Activated naive CD8-positive, alpha-beta T cell treated with anti-CD3 and anti-CD28 coated beads for 36 hours (primary cell): ENCODE data around the gene ZC3H12D. TPM values are rescaled to one million over a fixed set of nuclear protein-coding genes. Genes with fewer than 3 reads are reported as not detected.

ENCODE experiments used
- DNase-seq: peaks from one replicate; pipeline ENCODE4 v3.0.0; 2021
- H3K27ac Mint-ChIP-seq: one replicate; pipeline ENCODE4 v1.8.0; 2022; ENCODE audit warnings: mild to moderate bottlenecking, moderate library complexity, mixed read lengths
- H3K27me3 Mint-ChIP-seq: one replicate; pipeline ENCODE4 v1.8.0; 2022; ENCODE audit warnings: mild to moderate bottlenecking, mixed read lengths
- H3K36me3 Mint-ChIP-seq: one replicate; pipeline ENCODE4 v1.8.0; 2021; ENCODE audit warnings: mild to moderate bottlenecking, mixed read lengths
- H3K4me1 Mint-ChIP-seq: one replicate; pipeline ENCODE4 v1.8.0; 2021; ENCODE audit warnings: mixed read lengths
- H3K4me3 Mint-ChIP-seq: one replicate; pipeline ENCODE4 v1.8.0; 2022; ENCODE audit warnings: mild to moderate bottlenecking, moderate library complexity, mixed read lengths
- H3K9me3 Mint-ChIP-seq: one replicate; pipeline ENCODE4 v1.8.0; 2022; ENCODE audit warnings: mixed read lengths
- total RNA-seq, 2 experiments: library from RNA; stranded (reverse); gene quantifications; one replicate each; pipeline ENCODE4 v1.2.3, GENCODE V29; 2021

ZC3H12D gene
- total RNA-seq, 2 experiments from 2014 or later: 27.9 to 28.0 TPM

DNA sequence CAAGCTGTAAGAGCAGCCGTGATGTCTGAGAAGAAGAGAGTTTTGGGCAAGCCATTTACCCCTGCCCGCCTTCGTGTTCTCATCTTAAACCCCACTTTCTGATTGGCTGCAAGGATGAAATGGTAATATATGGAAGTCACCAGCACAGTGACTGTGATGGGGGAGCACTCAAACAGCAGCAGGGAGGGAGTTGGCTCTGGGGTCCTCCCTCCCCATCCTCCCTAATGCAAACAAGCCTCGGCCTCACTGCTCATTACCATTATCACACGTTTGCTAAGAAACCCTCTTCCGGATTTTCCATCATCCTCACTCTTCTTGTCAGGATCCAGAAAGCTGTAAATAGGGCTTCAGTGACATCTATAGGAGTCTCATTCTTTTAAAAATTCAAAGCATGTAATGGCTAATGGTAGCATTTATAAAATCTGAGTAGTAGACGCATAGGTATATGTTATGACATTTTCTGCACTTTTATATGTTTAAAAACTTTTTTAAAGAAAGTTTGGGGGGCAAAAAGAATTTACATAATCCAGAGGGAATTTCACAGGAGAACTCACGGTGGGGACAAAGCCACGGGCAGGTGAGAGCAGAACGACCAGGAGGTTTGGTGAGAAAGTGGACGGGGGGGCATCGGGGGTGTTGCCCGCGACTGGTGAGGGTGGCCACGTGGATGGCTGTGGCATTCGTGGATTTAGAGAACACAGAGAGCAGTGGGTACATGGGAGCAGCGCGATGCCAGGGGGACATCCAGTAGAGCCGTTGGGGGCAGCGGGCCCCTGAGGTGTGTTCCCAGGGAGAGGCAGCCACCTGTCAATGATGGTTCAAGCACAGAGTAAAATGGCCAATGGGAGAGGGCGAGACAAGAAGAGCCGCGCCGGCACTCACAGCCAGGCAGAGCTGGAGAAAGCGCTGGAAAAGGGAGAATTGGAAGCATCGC is 55.1 kb downstream of the ZC3H12D start:
- Mint-ChIP-seq H3K9me3 (no peaks in the 10 kb centered on the region), H3K27ac (no peak overlapping the region), H3K36me3 (no peaks in the 10 kb centered on the region), H3K27me3 (no peaks in the 10 kb centered on the region), H3K4me1 (peaks cover 2% of the 10 kb centered on the region), H3K4me3 (no peak overlapping the region)
- no peak for DNase-seq

DNA sequence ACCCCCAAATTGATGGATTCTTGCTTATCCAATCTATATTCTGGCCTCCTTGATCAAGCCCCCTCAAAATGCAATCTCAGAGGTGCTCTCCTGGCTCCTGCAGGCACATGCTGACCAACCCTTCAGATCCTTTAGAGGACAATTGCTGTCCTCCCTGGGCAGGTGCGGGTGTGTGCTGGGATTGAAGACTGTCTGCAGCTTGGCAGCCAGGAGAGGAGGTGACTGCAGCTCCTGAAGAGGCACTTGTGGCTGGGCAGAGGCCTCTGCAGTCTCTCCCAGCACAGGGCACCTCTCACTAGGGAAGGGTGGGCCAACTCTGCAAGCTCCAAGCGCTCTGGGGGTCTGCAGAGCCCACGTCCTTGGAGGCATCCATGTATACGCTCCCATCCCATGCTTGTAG is 56.2 kb downstream of the ZC3H12D start:
- Mint-ChIP-seq H3K4me1 (peaks cover 2% of the 10 kb centered on the region), H3K9me3 (no peaks in the 10 kb centered on the region), H3K27ac (no peak overlapping the region)

GRCh38 chr6:149425754-149426153 is 59.1 kb downstream of the ZC3H12D start:
- no peak for DNase-seq
- Mint-ChIP-seq H3K4me3 (no peak overlapping the region), H3K36me3 (no peaks in the 10 kb centered on the region), H3K9me3 (no peaks in the 10 kb centered on the region), H3K4me1 (no peaks in the 10 kb centered on the region), H3K27ac (no peak overlapping the region), H3K27me3 (no peaks in the 10 kb centered on the region)

More for the DNA sequence above, 56.2 kb downstream of the ZC3H12D start:
- Mint-ChIP-seq H3K36me3 (no peaks in the 10 kb centered on the region), H3K27me3 (no peaks in the 10 kb centered on the region), H3K4me3 (no peak overlapping the region)
- no peak for DNase-seq

DNA sequence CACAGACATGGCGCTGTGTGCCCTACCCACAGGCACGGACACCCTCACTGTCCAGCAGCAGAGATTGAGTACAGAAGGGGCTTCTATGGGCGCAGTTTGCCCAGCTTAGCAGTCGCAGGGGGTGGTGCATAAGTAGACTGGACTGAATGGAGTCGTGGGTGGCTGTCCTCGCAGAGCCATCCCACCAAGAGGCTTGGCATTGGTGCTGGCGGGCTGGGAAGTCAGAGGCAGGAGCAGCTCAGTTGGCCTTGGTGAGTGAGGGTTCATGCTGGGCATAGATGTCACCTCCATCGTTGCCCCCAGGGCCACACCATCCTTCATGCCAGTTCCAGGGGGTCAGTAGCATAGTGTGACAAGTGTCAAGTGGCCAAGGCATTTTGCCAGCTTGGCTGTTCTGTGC is 59.6 kb downstream of the ZC3H12D start:
- H3K4me3 Mint-ChIP-seq: no peak overlapping the region
- no peak overlapping the region for H3K27ac Mint-ChIP-seq
- no peaks in the 10 kb centered on the region for H3K36me3 Mint-ChIP-seq
- H3K4me1 Mint-ChIP-seq: peaks cover 2% of the 10 kb centered on the region
- no peaks in the 10 kb centered on the region for H3K9me3 Mint-ChIP-seq
- no peak for DNase-seq
- H3K27me3 Mint-ChIP-seq: no peaks in the 10 kb centered on the region

- no peaks in the 10 kb centered on the region for H3K36me3 Mint-ChIP-seq
- H3K4me1 Mint-ChIP-seq: peaks cover 3% of the 10 kb centered on the region
- no peak overlapping the region for H3K27ac Mint-ChIP-seq
- DNase-seq: no peak
- H3K4me3 Mint-ChIP-seq: no peak overlapping the region
- H3K27me3 Mint-ChIP-seq: no peaks in the 10 kb centered on the region
- no peaks in the 10 kb centered on the region for H3K9me3 Mint-ChIP-seq
Observed at GRCh38 chr6:149423964-149424440, 60.8 kb downstream of the ZC3H12D start.

- Mint-ChIP-seq H3K9me3 (no peaks in the 10 kb centered on the region), H3K27ac (no peak overlapping the region), H3K36me3 (no peaks in the 10 kb centered on the region), H3K4me1 (peaks cover 3% of the 10 kb centered on the region), H3K27me3 (no peaks in the 10 kb centered on the region), H3K4me3 (no peak overlapping the region)
- no peak for DNase-seq
Observed at GRCh38 chr6:149422581-149422980, 62.2 kb downstream of the ZC3H12D start.

DNA sequence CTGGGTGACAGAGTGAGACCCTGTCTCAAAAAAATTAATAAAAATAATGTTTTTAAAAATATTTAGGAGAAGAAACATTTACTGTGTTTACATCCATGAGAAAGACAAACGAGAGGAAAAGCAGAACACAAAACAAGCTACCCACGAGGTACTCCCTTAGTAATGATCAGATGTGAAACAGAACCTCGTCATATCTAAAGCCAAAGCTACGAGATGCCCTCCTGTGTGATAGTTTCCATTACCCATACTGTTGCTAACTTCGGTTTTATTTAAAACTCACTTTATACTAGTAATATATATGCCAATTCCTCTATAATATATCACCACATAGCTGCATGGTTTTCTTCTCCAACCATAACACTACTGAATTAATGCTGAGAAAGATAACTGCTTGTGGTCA is 63.7 kb downstream of the ZC3H12D start:
- no peaks in the 10 kb centered on the region for H3K9me3 Mint-ChIP-seq
- no peaks in the 10 kb centered on the region for H3K27me3 Mint-ChIP-seq
- H3K27ac Mint-ChIP-seq: no peak overlapping the region
- no peak for DNase-seq
- peaks cover under 1% of the 10 kb centered on the region for H3K36me3 Mint-ChIP-seq
- H3K4me3 Mint-ChIP-seq: no peak overlapping the region
- H3K4me1 Mint-ChIP-seq: peaks cover 3% of the 10 kb centered on the region

DNA sequence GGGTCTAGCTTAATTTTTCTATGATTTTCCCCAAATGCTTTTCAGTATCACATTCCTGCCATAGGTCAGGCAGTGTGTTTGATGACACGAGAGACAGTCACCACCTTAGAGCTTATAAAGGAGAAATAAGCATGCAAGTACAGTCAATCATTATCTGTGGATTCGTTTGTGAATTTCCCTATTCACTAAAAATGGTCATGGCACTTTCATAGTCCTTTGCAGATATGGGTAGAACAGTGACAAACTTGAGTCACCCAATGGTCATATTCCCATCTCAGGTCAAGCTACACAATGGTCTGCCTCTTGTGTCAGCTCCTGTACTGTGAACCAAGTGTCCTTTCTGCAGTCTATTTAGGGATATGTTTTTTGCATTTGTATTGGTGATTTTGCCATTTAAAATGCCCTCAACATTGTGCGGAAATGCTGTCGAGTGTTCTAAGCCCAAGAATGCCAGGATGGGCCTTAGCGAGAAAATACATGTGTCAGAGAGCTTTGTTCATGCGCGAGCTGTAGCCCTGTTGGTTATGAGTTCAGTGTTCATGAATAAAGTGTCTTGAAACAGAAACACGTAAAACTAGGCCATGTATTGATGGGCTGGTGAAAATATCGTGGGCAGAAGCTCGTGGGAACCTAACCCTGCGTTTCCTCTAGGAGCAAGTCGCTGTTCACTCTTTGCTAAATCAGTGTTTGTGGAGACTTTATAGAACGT is 65.0 kb downstream of the ZC3H12D start:
- Mint-ChIP-seq H3K36me3 (peaks cover 12% of the 10 kb centered on the region), H3K4me1 (peaks cover 10% of the 10 kb centered on the region), H3K9me3 (peaks cover 9% of the 10 kb centered on the region), H3K27ac (peak overlapping the region; percentile 4), H3K4me3 (no peak overlapping the region), H3K27me3 (no peaks in the 10 kb centered on the region)
- DNase-seq: no peak

GRCh38 chr6:149414821-149415220 is 70.0 kb downstream of the ZC3H12D start:
- Mint-ChIP-seq H3K27me3 (no peaks in the 10 kb centered on the region), H3K4me3 (no peak overlapping the region), H3K36me3 (peaks cover 44% of the 10 kb centered on the region), H3K4me1 (peaks cover 18% of the 10 kb centered on the region), H3K9me3 (peaks cover 13% of the 10 kb centered on the region), H3K27ac (no peak overlapping the region)
- no peak for DNase-seq

GRCh38 chr6:149414009-149414408 is 70.8 kb downstream of the ZC3H12D start:
- peaks cover 23% of the 10 kb centered on the region for H3K4me1 Mint-ChIP-seq
- no peaks in the 10 kb centered on the region for H3K27me3 Mint-ChIP-seq
- DNase-seq: no peak
- peaks cover 13% of the 10 kb centered on the region for H3K9me3 Mint-ChIP-seq
- no peak overlapping the region for H3K27ac Mint-ChIP-seq
- H3K36me3 Mint-ChIP-seq: peaks cover 48% of the 10 kb centered on the region
- H3K4me3 Mint-ChIP-seq: no peak overlapping the region

GRCh38 chr6:149410557-149410956 is 74.3 kb downstream of the ZC3H12D start:
- no peak for DNase-seq
- Mint-ChIP-seq H3K4me3 (no peak overlapping the region), H3K27ac (peak overlapping the region; percentile 52), H3K9me3 (peaks cover 8% of the 10 kb centered on the region), H3K36me3 (peaks cover 53% of the 10 kb centered on the region), H3K27me3 (no peaks in the 10 kb centered on the region), H3K4me1 (peaks cover 28% of the 10 kb centered on the region)

GRCh38 chr6:149409617-149410016 is 75.2 kb downstream of the ZC3H12D start:
- peak overlapping the region; percentile 38 for H3K27ac Mint-ChIP-seq
- peaks cover 55% of the 10 kb centered on the region for H3K36me3 Mint-ChIP-seq
- DNase-seq: no peak
- H3K27me3 Mint-ChIP-seq: no peaks in the 10 kb centered on the region
- peaks cover 33% of the 10 kb centered on the region for H3K4me1 Mint-ChIP-seq
- peaks cover 2% of the 10 kb centered on the region for H3K9me3 Mint-ChIP-seq
- no peak overlapping the region for H3K4me3 Mint-ChIP-seq

GRCh38 chr6:149405823-149406765 is 78.7 kb downstream of the ZC3H12D start:
- H3K9me3 Mint-ChIP-seq: no peaks in the 10 kb centered on the region
- no peaks in the 10 kb centered on the region for H3K27me3 Mint-ChIP-seq
- H3K4me3 Mint-ChIP-seq: no peak overlapping the region
- H3K27ac Mint-ChIP-seq: peak overlapping the region; percentile 70
- H3K4me1 Mint-ChIP-seq: peaks cover 36% of the 10 kb centered on the region
- H3K36me3 Mint-ChIP-seq: peaks cover 66% of the 10 kb centered on the region
- DNase-seq: no peak

DNA sequence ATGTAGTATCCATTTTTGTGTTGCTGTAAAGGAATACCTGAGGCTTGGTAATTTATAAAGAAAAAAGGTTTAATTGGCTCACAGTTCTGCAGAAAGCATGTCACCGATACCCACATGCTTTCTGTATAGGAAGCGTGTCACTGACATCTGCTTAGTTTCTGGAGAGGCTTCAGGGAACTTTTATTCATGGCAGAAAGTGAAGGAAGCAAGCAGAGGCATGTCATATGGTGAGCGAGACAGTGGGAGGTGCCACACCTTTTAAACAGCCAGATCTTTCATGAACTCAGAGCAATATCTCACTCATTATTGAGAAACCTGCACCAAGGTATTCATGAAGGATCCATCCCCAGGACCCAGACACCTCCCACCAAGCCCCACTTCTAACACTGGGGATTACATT is 81.3 kb downstream of the ZC3H12D start:
- peak overlapping the region; percentile 67 for H3K27ac Mint-ChIP-seq

More for the DNA sequence above, 81.3 kb downstream of the ZC3H12D start:
- DNase-seq: no peak
- no peaks in the 10 kb centered on the region for H3K9me3 Mint-ChIP-seq
- H3K4me3 Mint-ChIP-seq: no peak overlapping the region
- H3K27me3 Mint-ChIP-seq: no peaks in the 10 kb centered on the region
- peaks cover 64% of the 10 kb centered on the region for H3K36me3 Mint-ChIP-seq
- peaks cover 25% of the 10 kb centered on the region for H3K4me1 Mint-ChIP-seq
